OCI-LY3 (cell line): Measurements from ENCODE around the gene PNPLA8.

Experiments used
- CTCF ChIP-seq: fragments of 200-600, 300-600 bp; sonication (generic); IDR thresholded peaks from 2 replicates; pipeline ENCODE4 v1.5.1; 2014; ENCODE audit warnings: antibody characterized with exemption, low read length, low read depth
- EZH2phosphoT487 ChIP-seq: fragments of 200-600 bp; shearing (Covaris generic); IDR thresholded peaks from 2 replicates; pipeline ENCODE4 v1.6.1; 2018; ENCODE audit warnings: antibody characterized with exemption, mixed run types, low read depth

GRCh38 chr7:108557191-108557590 lies 31.3 kb upstream of the PNPLA8 start:
- TF ChIP-seq CTCF (no peak), EZH2phosphoT487 (no peak)
